Keratinocyte (primary cell): Measurements from ENCODE around the gene KIF21A. TPM values are rescaled to one million over a fixed set of nuclear protein-coding genes. Genes with fewer than 3 reads are reported as not detected.
"Not testable (repeated sequence)": the region's sequence is repeated elsewhere in the genome, so short reads cannot be mapped to it uniquely, and the experiment has no call there.

Experiments used
- DNase-seq: peaks from one replicate; pipeline ENCODE4 v3.0.0-alpha.2; 2011; ENCODE audit warnings: low read depth, missing footprints, low spot score
- FAIRE-seq: peaks from 2 replicates; lab custom pipeline; 2011; peaks lifted over from hg19 to GRCh38; lab: Jason Lieb, UNC
- H2AFZ ChIP-seq: 2 replicates; pipeline ENCODE4 v1.6.0; 2012; ENCODE audit warnings: low read length, control low read depth, inconsistent platforms; ENCODE audit not compliant: control insufficient read depth
- H3K27ac ChIP-seq: 2 replicates; pipeline ENCODE4 v1.5.1; 2011; ENCODE audit warnings: low read length; ENCODE audit not compliant: control insufficient read depth, insufficient read depth
- H3K27me3 ChIP-seq: 3 replicates; pipeline ENCODE4 v1.6.0; 2011; ENCODE audit warnings: low read length; ENCODE audit not compliant: control insufficient read depth, insufficient read depth; ENCODE audit errors: extremely low read depth
- H3K36me3 ChIP-seq, 2 experiments: 2 replicates in 1 of 2; 3 replicates in 1 of 2; pipeline ENCODE4 v1.5.1; 2011; ENCODE audit warnings: low read length in 2 of 2, mild to moderate bottlenecking in 1 of 2; ENCODE audit not compliant: control insufficient read depth in 2 of 2, insufficient read depth in 2 of 2; ENCODE audit errors: extremely low read depth in 1 of 2
- H3K4me1 ChIP-seq: 3 replicates; pipeline ENCODE4 v1.5.1; 2011; ENCODE audit warnings: low read length; ENCODE audit not compliant: control insufficient read depth, insufficient read depth; ENCODE audit errors: extremely low read depth
- H3K4me2 ChIP-seq: 3 replicates; pipeline ENCODE4 v1.6.0; 2011; ENCODE audit warnings: low read depth, low read length; ENCODE audit not compliant: control insufficient read depth, insufficient read depth; ENCODE audit errors: extremely low read depth
- H3K4me3 ChIP-seq, 3 experiments: fragments of 200-600 bp in 1 of 3; sonication (generic) in 1 of 3; 2 replicates in 2 of 3; 3 replicates in 1 of 3; pipeline ENCODE4 v1.5.1; 2011 to 2016; ENCODE audit warnings: low read length in 3 of 3, mild to moderate bottlenecking in 3 of 3, control low read depth in 2 of 3, inconsistent platforms in 1 of 3, low read depth in 1 of 3, mixed read lengths in 1 of 3, mixed run types in 1 of 3, moderate library complexity in 1 of 3; ENCODE audit not compliant: control insufficient read depth in 2 of 3, insufficient read depth in 2 of 3; ENCODE audit errors: extremely low read depth in 1 of 3
- H3K79me2 ChIP-seq: 2 replicates; pipeline ENCODE4 v1.6.0; 2012; ENCODE audit warnings: low read length; ENCODE audit not compliant: control insufficient read depth, insufficient read depth
- H3K9ac ChIP-seq: 3 replicates; pipeline ENCODE4 v1.6.0; 2011; ENCODE audit warnings: low read length; ENCODE audit not compliant: control insufficient read depth, insufficient read depth; ENCODE audit errors: extremely low read depth
- H3K9me1 ChIP-seq: 3 replicates; pipeline ENCODE4 v1.6.0; 2011; ENCODE audit warnings: low read length; ENCODE audit not compliant: control insufficient read depth, insufficient read depth; ENCODE audit errors: extremely low read depth
- H3K9me3 ChIP-seq: 2 replicates; pipeline ENCODE4 v1.5.1; 2012; ENCODE audit warnings: low read depth, low read length; ENCODE audit not compliant: control insufficient read depth
- H4K20me1 ChIP-seq: 3 replicates; pipeline ENCODE4 v1.6.0; 2011; ENCODE audit warnings: low read length; ENCODE audit not compliant: control insufficient read depth, insufficient read depth; ENCODE audit errors: extremely low read depth
- EZH2 ChIP-seq: IDR thresholded peaks from one replicate; pipeline ENCODE4 v1.6.1; 2012; ENCODE audit warnings: inconsistent platforms, mild to moderate bottlenecking, low read length, moderate library complexity
- dilution Hi-C: fragments of 300-500 bp; cut with MboI; formaldehyde crosslinking; loops from one replicate; pipeline ENCODE4 v1.7.0; 2020; ENCODE audit warnings: low sequenced_read_pairs; ENCODE audit not compliant: extremely low pct_ligation_motif_present
- polyA plus RNA-seq, 5 experiments: library from polyadenylated mRNA; depleted of rRNA in 3 of 5; stranded (reverse) in 3 of 5; stranded (forward) in 1 of 5; unstranded in 1 of 5; fragments of >200 nt; gene quantifications; 1 replicate in 1 of 5; 2 replicates in 3 of 5; 3 replicates in 1 of 5; pipeline versions ENCODE4 v1.2.1 to v1.2.3, GENCODE V29; 2011 to 2012; ENCODE audit warnings: missing spikeins in 2 of 5, low read depth in 1 of 5, low replicate concordance in 1 of 5
- TF ChIP-seq, protein P1 (sequence below), 3 experiments: IDR thresholded peaks in 1 of 3; conservative IDR thresholded peaks in 1 of 3; optimal IDR thresholded peaks in 1 of 3; 2 replicates in 2 of 3; 3 replicates in 1 of 3; pipeline versions ENCODE3 to v1.5.1; 2011; ENCODE audit warnings: low read length in 3 of 3, mild to moderate bottlenecking in 3 of 3, moderate library complexity in 2 of 3, control low read depth in 1 of 3, inconsistent platforms in 1 of 3; ENCODE audit not compliant: insufficient read depth in 2 of 3; ENCODE audit errors: extremely low read depth in 1 of 3

KIF21A gene
- polyA plus RNA-seq, 1 donor (not counting 4 experiments of a cell fraction or from before 2014, with no cell fraction given): 27.5 TPM

DNA sequence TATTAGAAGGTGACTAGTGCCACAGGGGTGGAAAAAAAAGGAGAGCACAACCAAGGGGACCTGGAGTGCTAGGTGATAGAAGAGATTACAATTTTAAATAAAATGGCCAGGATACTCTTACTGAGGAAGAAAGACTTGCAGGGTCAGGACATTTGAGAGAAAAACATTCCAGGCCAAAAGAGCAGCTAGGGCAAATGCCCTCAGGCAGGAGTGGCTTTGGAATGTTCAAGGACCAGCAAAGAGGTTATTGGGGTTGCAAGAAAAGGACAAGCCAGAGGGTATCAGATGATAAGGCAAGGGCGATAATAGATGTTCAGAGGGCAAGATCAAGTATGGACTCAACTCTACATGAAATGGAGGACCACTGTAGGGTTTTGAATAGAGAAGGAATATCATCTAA lies 146.4 kb downstream of the KIF21A start:
- Histone ChIP-seq H4K20me1 (no peaks in the 10 kb centered on the region), H2AFZ (no peak overlapping the region), H3K9ac (no peak overlapping the region), H3K27ac (no peak overlapping the region), H3K27me3 (no peaks in the 10 kb centered on the region), H3K9me3 (no peaks in the 10 kb centered on the region), H3K4me1 (no peaks in the 10 kb centered on the region), H3K4me2 (no peak overlapping the region), H3K36me3 (peaks cover 0 to 1% of the 10 kb centered on the region in 2 experiments), H3K4me3 (no peak overlapping the region), H3K9me1 (no peaks in the 10 kb centered on the region), H3K79me2 (no peaks in the 10 kb centered on the region)
- TF ChIP-seq, protein P1, sequence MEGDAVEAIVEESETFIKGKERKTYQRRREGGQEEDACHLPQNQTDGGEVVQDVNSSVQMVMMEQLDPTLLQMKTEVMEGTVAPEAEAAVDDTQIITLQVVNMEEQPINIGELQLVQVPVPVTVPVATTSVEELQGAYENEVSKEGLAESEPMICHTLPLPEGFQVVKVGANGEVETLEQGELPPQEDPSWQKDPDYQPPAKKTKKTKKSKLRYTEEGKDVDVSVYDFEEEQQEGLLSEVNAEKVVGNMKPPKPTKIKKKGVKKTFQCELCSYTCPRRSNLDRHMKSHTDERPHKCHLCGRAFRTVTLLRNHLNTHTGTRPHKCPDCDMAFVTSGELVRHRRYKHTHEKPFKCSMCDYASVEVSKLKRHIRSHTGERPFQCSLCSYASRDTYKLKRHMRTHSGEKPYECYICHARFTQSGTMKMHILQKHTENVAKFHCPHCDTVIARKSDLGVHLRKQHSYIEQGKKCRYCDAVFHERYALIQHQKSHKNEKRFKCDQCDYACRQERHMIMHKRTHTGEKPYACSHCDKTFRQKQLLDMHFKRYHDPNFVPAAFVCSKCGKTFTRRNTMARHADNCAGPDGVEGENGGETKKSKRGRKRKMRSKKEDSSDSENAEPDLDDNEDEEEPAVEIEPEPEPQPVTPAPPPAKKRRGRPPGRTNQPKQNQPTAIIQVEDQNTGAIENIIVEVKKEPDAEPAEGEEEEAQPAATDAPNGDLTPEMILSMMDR (optimal IDR thresholded peaks at IDR 0.05 in 1 of 3, IDR thresholded peaks at IDR 0.05 in 1 of 3, conservative IDR thresholded peaks at IDR 0.05 in 1 of 3; ENCODE audit: extremely low read depth in 1 of 3, insufficient read depth in 2 of 3, low read length in 3 of 3): no peak
- FAIRE-seq (no peak), DNase-seq (no peak)
- dilution Hi-C loops: no loop called here

DNA sequence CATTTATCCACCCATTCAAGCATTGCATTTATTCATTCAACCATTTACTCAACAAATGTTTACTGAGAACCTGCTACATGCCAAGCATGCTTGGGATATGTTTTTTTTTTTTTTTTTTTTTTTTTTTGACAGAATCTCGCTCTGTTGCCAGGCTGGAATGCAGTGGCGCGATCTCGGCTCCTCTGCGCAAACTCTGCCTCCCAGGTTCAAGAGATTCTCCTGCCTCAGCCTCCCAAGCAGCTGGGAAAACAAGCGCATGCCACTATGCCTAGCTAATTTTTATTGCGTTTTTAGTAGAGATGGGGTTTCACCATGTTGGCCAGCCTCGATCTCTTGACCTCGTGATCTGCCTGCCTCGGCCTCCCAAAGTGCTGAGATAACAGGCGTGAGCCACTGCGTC lies 147.3 kb downstream of the KIF21A start:
- H3K9me3 ChIP-seq, FAIRE-seq, H2AFZ ChIP-seq, H3K9me1 ChIP-seq, H3K79me2 ChIP-seq, DNase-seq, H3K4me3 ChIP-seq, H3K9ac ChIP-seq, H3K4me1 ChIP-seq, H3K36me3 ChIP-seq, dilution Hi-C loops, H4K20me1 ChIP-seq, H3K27ac ChIP-seq, H3K4me2 ChIP-seq, H3K27me3 ChIP-seq: not testable (repeated sequence)

DNA sequence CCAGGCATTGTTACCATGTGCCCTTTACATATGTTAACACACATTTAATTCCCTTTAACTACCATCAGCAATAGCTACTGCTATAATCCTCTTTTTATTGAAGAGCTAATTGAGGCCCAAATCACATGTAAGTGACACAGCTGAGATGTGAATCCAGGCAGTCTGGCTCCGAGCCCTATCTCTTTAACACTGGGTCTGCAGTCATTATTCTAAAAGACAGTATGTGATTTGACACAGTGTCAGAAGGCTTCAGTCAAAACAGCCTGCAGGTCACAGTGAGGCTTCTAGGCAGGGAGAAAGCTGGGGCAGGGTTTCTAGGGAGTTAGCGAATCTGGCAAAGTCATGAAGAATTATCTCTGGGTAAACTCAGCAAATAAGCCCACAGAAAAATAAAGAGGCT lies 148.2 kb downstream of the KIF21A start:
- Histone ChIP-seq H4K20me1 (no peaks in the 10 kb centered on the region), H3K4me3 (no peak overlapping the region), H3K27ac (no peak overlapping the region), H3K27me3 (no peaks in the 10 kb centered on the region), H3K4me2 (no peak overlapping the region), H3K9ac (no peak overlapping the region), H3K9me1 (no peaks in the 10 kb centered on the region), H2AFZ (no peak overlapping the region), H3K36me3 (peaks cover 0 to 1% of the 10 kb centered on the region in 2 experiments), H3K79me2 (no peaks in the 10 kb centered on the region), H3K4me1 (no peaks in the 10 kb centered on the region), H3K9me3 (no peaks in the 10 kb centered on the region)
- DNase-seq (no peak), FAIRE-seq (no peak)
- TF ChIP-seq EZH2: no peak
- TF ChIP-seq, protein P1 (optimal IDR thresholded peaks at IDR 0.05 in 1 of 3, IDR thresholded peaks at IDR 0.05 in 1 of 3, conservative IDR thresholded peaks at IDR 0.05 in 1 of 3; ENCODE audit: extremely low read depth in 1 of 3, insufficient read depth in 2 of 3, low read length in 3 of 3): no peak
- dilution Hi-C loops: no loop called here
